ENCODE results near the gene SART3. TPM values are rescaled to one million over a fixed set of nuclear protein-coding genes. Genes with fewer than 3 reads are reported as not detected.

The SART3 gene
- total RNA-seq, 4 donors from 2014 or later: 37.7 to 87.8 (median 60.4) TPM

DNA sequence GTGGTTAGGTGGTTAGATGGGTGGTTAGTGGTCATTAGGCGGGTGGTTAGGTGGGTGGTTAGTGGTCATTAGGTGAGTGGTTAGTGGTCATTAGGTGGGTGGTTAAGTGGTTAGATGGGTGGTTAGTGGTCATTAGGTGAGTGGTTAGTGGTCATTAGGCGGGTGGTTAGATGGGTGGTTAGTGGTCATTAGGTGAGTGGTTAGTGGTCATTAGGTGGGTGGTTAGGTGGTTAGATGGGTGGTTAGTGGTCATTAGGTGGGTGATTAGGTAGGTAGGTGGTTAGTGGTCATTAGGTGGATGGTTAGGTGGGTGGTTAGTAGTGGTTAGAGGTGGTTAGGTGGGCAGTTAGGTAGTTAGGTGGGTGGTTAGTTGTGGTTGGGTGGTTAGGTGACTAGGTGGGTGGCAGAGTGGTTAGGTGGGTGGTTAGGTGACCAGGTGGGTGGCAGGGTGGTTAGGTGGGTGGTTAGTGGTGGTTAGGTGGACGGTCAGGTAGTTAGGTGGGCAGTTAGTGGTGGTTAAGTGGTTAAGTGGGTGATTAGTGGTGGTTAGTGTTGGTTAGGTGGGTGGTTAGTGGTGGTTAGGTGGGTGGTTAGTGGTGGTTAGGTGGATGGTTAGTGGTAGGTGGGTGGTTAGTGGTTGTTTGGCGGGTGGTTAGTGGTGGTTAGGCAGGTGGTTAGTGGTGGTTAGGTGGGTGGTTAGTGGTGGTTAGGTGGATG is 44.9 kb upstream of the SART3 start:
- TF ChIP-seq, protein P1, sequence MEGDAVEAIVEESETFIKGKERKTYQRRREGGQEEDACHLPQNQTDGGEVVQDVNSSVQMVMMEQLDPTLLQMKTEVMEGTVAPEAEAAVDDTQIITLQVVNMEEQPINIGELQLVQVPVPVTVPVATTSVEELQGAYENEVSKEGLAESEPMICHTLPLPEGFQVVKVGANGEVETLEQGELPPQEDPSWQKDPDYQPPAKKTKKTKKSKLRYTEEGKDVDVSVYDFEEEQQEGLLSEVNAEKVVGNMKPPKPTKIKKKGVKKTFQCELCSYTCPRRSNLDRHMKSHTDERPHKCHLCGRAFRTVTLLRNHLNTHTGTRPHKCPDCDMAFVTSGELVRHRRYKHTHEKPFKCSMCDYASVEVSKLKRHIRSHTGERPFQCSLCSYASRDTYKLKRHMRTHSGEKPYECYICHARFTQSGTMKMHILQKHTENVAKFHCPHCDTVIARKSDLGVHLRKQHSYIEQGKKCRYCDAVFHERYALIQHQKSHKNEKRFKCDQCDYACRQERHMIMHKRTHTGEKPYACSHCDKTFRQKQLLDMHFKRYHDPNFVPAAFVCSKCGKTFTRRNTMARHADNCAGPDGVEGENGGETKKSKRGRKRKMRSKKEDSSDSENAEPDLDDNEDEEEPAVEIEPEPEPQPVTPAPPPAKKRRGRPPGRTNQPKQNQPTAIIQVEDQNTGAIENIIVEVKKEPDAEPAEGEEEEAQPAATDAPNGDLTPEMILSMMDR (IDR thresholded peaks at IDR 0.05): no peak
- ATAC-seq (ENCODE audit: low FRiP score) (no peak), DNase-seq (ENCODE audit: low spot score) (no peak)

DNA sequence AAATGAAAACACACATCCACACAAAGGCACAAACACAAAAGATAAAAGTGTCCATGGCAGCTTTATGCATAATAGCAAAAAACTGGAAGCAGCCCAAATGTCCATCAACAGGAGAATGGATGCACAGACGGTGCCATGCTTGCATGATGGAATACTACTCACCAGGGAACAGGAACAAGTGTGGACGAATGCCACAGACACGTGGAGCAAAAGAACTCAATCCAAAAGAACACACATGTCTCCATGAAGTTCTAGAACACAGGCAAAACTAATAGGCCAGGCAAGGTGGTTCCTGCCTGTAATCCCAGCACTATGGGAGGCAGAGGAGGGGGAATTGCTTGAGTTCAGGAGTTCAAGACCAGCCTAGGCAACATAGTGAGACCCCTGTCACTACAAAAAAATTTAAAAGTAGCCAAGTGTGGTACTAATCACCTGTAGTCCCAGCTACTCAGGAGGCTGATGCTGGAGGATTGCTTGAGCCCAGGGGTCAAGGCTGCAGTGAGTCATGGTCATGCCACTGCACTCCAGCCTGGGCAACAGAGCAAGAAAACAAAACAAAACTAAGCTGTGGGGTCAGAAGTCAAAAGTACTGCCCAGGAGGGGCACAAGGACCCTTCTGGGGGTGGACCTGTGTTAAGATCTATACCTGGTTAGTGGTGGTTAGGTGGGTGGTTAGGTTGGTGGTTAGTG is 44.2 kb upstream of the SART3 start:
- ATAC-seq (ENCODE audit: low FRiP score): no peak
- no peak for DNase-seq (ENCODE audit: low spot score)
- TF ChIP-seq, protein P1 (IDR thresholded peaks at IDR 0.05): no peak

DNA sequence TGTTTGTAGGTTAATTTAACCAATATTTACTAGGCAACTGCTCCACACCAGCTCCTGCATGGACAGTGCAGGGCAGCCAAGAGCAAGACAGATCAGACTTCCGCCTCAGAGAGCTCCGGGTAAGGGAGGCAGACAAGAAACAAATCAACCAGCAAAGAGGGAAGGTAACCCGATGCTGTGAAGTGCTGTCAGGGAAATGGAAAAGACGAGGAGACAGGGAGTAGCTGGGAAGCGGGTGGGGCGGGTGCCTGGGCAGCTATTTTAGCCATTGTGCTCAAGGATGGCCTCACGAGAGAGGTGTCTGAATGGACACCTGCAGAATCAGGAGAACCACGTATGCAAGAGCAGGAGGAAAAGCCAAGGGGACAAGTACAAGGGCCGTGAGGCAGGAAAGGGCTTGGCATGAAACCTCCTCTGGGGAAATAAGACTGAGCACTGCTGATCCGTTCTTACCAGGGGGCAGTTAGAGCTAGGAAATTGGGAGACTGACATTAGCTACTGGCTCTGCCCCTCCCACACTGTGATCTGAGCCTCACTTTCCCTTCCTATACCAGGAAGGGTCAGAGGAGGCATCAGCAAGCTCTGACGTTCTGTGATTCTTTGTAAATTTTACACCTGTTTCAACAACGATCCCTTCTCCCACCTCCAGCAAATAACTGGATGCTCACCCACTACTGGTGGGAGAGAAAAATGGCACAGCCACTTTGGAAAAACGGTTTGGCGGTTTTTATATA is 43.4 kb upstream of the SART3 start:
- DNase-seq (ENCODE audit: low spot score): no peak
- TF ChIP-seq, protein P1 (IDR thresholded peaks at IDR 0.05): no peak

DNA sequence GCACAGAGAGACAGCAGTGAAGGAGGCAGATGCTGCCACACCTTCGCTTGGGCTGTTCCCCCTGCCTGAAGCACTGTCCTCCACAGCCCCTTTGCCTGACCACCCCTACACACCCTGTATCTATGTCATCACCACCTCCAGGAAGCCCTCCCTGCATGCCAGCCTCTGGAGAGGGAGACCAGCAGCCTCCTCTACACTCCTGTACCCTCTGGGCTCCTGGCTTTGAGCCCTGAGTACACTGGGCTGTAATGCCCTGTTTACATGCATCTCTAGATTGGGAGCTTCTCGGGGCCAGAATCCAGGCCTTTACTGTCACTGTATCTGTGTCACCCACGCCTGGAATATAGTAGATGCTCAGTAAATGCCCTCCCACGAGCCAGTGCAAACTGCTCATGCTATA is 42.8 kb upstream of the SART3 start:
- DNase-seq (ENCODE audit: low spot score): no peak
- TF ChIP-seq, protein P1 (IDR thresholded peaks at IDR 0.05): no peak
- no peak for ATAC-seq (ENCODE audit: low FRiP score)

More for the DNA sequence above, 43.4 kb upstream of the SART3 start:
- ATAC-seq (ENCODE audit: low FRiP score): no peak

DNA sequence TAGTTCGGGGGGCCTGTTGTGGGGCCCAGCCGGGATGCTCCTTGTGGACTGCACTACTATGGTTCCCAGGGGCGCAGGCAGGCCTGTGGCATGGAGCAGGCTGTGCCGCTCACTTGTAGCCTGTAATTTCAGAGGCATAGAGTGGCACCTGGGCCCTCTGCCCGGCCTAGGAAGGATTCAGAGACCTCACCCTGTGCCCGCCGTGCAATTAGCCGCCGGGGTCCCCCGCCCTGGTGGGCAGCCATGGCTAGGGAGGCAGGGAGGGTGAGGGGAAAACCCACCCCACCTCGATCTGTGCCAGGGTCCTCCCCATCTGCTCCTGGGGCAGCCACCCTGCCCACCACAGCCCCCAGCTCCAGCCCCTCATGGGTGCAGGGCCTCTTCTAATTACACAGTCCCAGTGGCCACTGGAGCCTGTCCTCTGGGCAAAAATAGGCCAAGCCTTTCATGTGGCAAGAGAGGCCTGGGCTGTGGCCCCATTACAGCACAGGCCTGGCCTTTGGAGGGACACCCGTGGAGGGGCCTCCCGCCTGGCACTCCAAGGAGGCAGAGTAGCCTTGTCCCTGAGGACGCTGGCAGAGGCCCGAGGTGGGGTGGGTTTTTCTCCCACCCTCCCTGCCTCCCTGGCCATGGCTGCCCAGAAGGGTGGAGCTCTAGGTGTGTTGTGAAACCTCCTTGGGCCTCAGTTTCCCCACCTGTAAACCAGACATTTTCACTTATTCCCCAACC is 42.2 kb upstream of the SART3 start:
- TF ChIP-seq, protein P1 (IDR thresholded peaks at IDR 0.05): no peak
- ATAC-seq (ENCODE audit: low FRiP score) (no peak), DNase-seq (ENCODE audit: low spot score) (no peak)

DNA sequence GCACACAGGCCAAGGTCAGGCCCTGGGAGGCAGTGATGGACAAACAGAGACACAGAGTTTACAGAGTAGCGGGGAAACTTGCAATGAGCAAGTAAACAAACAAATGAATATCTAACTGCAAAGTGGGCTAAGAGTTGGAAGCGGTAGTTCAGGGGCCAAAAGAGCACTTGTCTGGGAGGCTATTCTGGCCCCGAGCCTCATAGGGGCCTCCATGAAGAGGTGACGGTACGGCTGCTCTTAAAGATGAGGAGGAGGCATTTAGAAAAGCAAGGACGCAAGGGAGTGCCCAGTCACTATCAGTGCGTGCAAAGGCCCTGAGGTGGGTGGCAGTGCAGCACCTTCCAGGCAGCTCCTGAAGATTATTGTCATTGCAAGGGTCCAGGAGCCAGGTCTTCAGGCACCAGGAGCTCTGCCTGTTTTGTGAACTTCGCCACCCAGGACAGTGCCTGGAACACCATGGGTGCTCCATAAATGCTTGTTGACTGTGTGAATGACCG is 41.3 kb upstream of the SART3 start:
- ATAC-seq (ENCODE audit: low FRiP score) (no peak), DNase-seq (ENCODE audit: low spot score) (no peak)
- TF ChIP-seq, protein P1 (IDR thresholded peaks at IDR 0.05): no peak
